IMR-90 (cell line): Measurements from ENCODE around the gene PSMB11. TPM values are rescaled to one million over a fixed set of nuclear protein-coding genes. Genes with fewer than 3 reads are reported as not detected.

Experiments used
- ATAC-seq: fragments of 200-7000 bp; cut with Tn5 transposase; 2 replicates; pipeline ENCODE4 v1.9.1; 2020; ENCODE audit warnings: low read depth, mild to moderate bottlenecking, moderate library complexity
- BruUV-seq: library from RNA; stranded (reverse); fragments of 400-500 nt; replicated peaks from 2 replicates; lab custom pipeline; 2021; lab: Mats Ljungman, UMichigan
- CTCF ChIA-PET: fragments of 300-600 bp; formaldehyde crosslinking; extraction: SDS; loops from one replicate; lab custom pipeline; 2021; ENCODE audit warnings: antibody characterized with exemption; lab: Yijun Ruan, JAX
- POLR2A ChIA-PET: fragments of 300-600 bp; sonication (Branson Sonifier 250); formaldehyde crosslinking; loops from one replicate; lab custom pipeline; 2022; ENCODE audit warnings: antibody characterized with exemption; ENCODE audit not compliant: unreplicated experiment; lab: Charles Lee
- DNase-seq: peaks from one replicate; pipeline ENCODE4 v3.0.0; 2013
- H2AFZ ChIP-seq: replicated peaks from 2 replicates; pipeline ENCODE3; 2013; ENCODE audit warnings: low read length, mild to moderate bottlenecking; ENCODE audit not compliant: poor library complexity
- H2AK5ac ChIP-seq: 2 replicates; pipeline ENCODE4 v1.6.1; 2013; ENCODE audit warnings: low read depth, low read length, inconsistent platforms
- H2AK9ac ChIP-seq: replicated peaks from 2 replicates; pipeline ENCODE3; 2013; ENCODE audit warnings: mild to moderate bottlenecking, low read depth, low read length, moderate library complexity; ENCODE audit not compliant: poor library complexity
- H2BK120ac ChIP-seq: 2 replicates; pipeline ENCODE4 v1.6.1; 2013; ENCODE audit warnings: low read depth, low read length, inconsistent platforms
- H2BK15ac ChIP-seq: 3 replicates; pipeline ENCODE4 v1.6.1; 2013; ENCODE audit warnings: low read depth, low read length, inconsistent platforms
- H2BK20ac ChIP-seq: 2 replicates; pipeline ENCODE4 v1.6.1; 2013; ENCODE audit warnings: low read depth, mild to moderate bottlenecking, inconsistent platforms, low read length, moderate library complexity
- H2BK5ac ChIP-seq: 2 replicates; pipeline ENCODE4 v1.6.1; 2013; ENCODE audit warnings: mild to moderate bottlenecking, low read depth, low read length, inconsistent platforms; ENCODE audit not compliant: poor library complexity, severe bottlenecking
- H3K14ac ChIP-seq: replicated peaks from 2 replicates; pipeline ENCODE4 v1.6.1; 2013; ENCODE audit warnings: low read depth, low read length, inconsistent platforms
- H3K18ac ChIP-seq: 2 replicates; pipeline ENCODE4 v1.6.1; 2013; ENCODE audit warnings: low read depth, low read length, control low read depth
- H3K23ac ChIP-seq: 2 replicates; pipeline ENCODE4 v1.6.1; 2013; ENCODE audit warnings: low read depth, low read length, inconsistent platforms
- H3K27ac ChIP-seq: 2 replicates; pipeline ENCODE4 v1.5.1; 2013; ENCODE audit warnings: mild to moderate bottlenecking, control low read depth, low read length; ENCODE audit not compliant: insufficient read depth
- H3K27me3 ChIP-seq: 2 replicates; pipeline ENCODE4 v1.6.1; 2013; ENCODE audit warnings: low read length; ENCODE audit not compliant: control insufficient read depth, insufficient read depth
- H3K36me3 ChIP-seq: 2 replicates; pipeline ENCODE4 v1.6.1; 2013; ENCODE audit warnings: low read length, mixed read lengths; ENCODE audit not compliant: control insufficient read depth, insufficient read depth
- H3K4ac ChIP-seq: 2 replicates; pipeline ENCODE4 v1.6.1; 2013; ENCODE audit warnings: low read depth, low read length, inconsistent platforms
- H3K4me1 ChIP-seq: 2 replicates; pipeline ENCODE4 v1.6.1; 2013; ENCODE audit warnings: low read length, mixed read lengths; ENCODE audit not compliant: control insufficient read depth, insufficient read depth
- H3K4me2 ChIP-seq: 2 replicates; pipeline ENCODE4 v1.6.1; 2013; ENCODE audit warnings: low read depth, mild to moderate bottlenecking, control low read depth, low read length, moderate library complexity
- H3K4me3 ChIP-seq: 2 replicates; pipeline ENCODE4 v1.5.1; 2013; ENCODE audit warnings: low read depth, mild to moderate bottlenecking, control low read depth, low read length, moderate library complexity; ENCODE audit not compliant: insufficient read depth
- H3K56ac ChIP-seq: 2 replicates; pipeline ENCODE4 v1.6.1; 2013; ENCODE audit warnings: low read length, inconsistent platforms; ENCODE audit not compliant: insufficient read depth; ENCODE audit errors: extremely low read depth
- H3K79me1 ChIP-seq, 2 experiments: 2 replicates each; pipeline ENCODE4 v1.6.1; 2013; ENCODE audit warnings: low read length in 2 of 2, inconsistent platforms in 1 of 2, low read depth in 1 of 2
- H3K9ac ChIP-seq: 2 replicates; pipeline ENCODE4 v1.6.1; 2013; ENCODE audit warnings: low read depth, low read length, control low read depth
- H3K9me1 ChIP-seq: 2 replicates; pipeline ENCODE4 v1.6.1; 2013; ENCODE audit warnings: low read length, inconsistent platforms; ENCODE audit not compliant: insufficient read depth
- H3K9me3 ChIP-seq: 2 replicates; pipeline ENCODE4 v1.6.1; 2013; ENCODE audit warnings: low read length; ENCODE audit not compliant: control insufficient read depth, insufficient read depth
- H4K20me1 ChIP-seq: 2 replicates; pipeline ENCODE4 v1.6.1; 2013; ENCODE audit warnings: low read length, inconsistent platforms; ENCODE audit not compliant: insufficient read depth
- H4K5ac ChIP-seq: 2 replicates; pipeline ENCODE4 v1.6.1; 2013; ENCODE audit warnings: mild to moderate bottlenecking, low read depth, low read length, control low read depth
- H4K8ac ChIP-seq, 2 experiments: 2 replicates each; pipeline ENCODE4 v1.6.1; 2013; ENCODE audit warnings: low read depth in 2 of 2, low read length in 2 of 2, control low read depth in 1 of 2, inconsistent platforms in 1 of 2
- H4K91ac ChIP-seq: 2 replicates; pipeline ENCODE4 v1.6.1; 2013; ENCODE audit warnings: low read depth, low read length, inconsistent platforms; ENCODE audit not compliant: insufficient read depth
- BHLHE40 ChIP-seq: fragments of 150-350 bp; IDR thresholded peaks from 2 replicates; pipeline ENCODE4 v1.6.1; 2016; ENCODE audit warnings: mild to moderate bottlenecking, low read depth, low read length
- CEBPB ChIP-seq: IDR thresholded peaks from 2 replicates; pipeline ENCODE4 v1.6.1; 2012; ENCODE audit warnings: low read depth, low read length, improper control_type of control experiment
- CHD1 ChIP-seq: IDR thresholded peaks from 2 replicates; pipeline ENCODE4 v1.6.1; 2012; ENCODE audit warnings: low read depth, low read length, improper control_type of control experiment
- MAFK ChIP-seq: IDR thresholded peaks from 2 replicates; pipeline ENCODE4 v1.6.1; 2012; ENCODE audit warnings: low read depth, low read length, improper control_type of control experiment
- MXI1 ChIP-seq: IDR thresholded peaks from 2 replicates; pipeline ENCODE4 v1.6.1; 2012; ENCODE audit warnings: low read depth, mild to moderate bottlenecking, low read length, moderate library complexity, borderline replicate concordance
- NFE2L2 ChIP-seq: fragments of 150-350 bp; IDR thresholded peaks from 2 replicates; pipeline ENCODE4 v1.6.1; 2016; ENCODE audit warnings: low read depth, mild to moderate bottlenecking, low read length
- POLR2A ChIP-seq: IDR thresholded peaks from 2 replicates; pipeline ENCODE4 v1.6.1; 2012; ENCODE audit warnings: mild to moderate bottlenecking, low read depth, low read length
- RAD21 ChIP-seq: IDR thresholded peaks from 2 replicates; pipeline ENCODE4 v1.6.1; 2012; ENCODE audit warnings: low read length, improper control_type of control experiment
- SMC3 ChIP-seq: fragments of 150-350 bp; IDR thresholded peaks from 2 replicates; pipeline ENCODE4 v1.6.1; 2016; ENCODE audit warnings: low read depth, mild to moderate bottlenecking, antibody characterized with exemption, low read length, moderate library complexity
- WGBS, 2 experiments: methylation state at CpG; one replicate each; pipeline versions ENCODE4 v1.1.5 to v1.1.7; 2013; ENCODE audit warnings: missing lambda C conversion rate in 2 of 2; ENCODE audit not compliant: insufficient read length in 1 of 2; ENCODE audit errors: extremely low coverage in 2 of 2; 5-methylcytosine and 5-hydroxymethylcytosine counted together
- dilution Hi-C: fragments of 300-500 bp; cut with HindIII; formaldehyde crosslinking; loops from one replicate; pipeline ENCODE4 v1.14.3; 2018; ENCODE audit warnings: low sequenced_read_pairs; ENCODE audit not compliant: unreplicated experiment
- in situ Hi-C: fragments of 300-500 bp; cut with MboI; formaldehyde crosslinking; loops from 3 replicates; pipeline ENCODE4 v1.14.3; 2019; ENCODE audit warnings: low sequenced_read_pairs, inconsistent platforms, mixed read lengths
- intact Hi-C: fragments of 100-400 bp; cut with micrococcal nuclease; formaldehyde crosslinking; loops from 2 replicates; pipeline ENCODE4 v1.10.0; 2022
- polyA plus RNA-seq, 3 experiments: library from polyadenylated mRNA; depleted of rRNA; stranded (reverse); fragments of >200 nt; gene quantifications; 2 replicates each; pipeline ENCODE4 v1.2.3, GENCODE V29; 2012; ENCODE audit warnings: low replicate concordance in 1 of 3
- total RNA-seq: library from RNA; depleted of rRNA; stranded (reverse); fragments of >200 nt; gene quantifications from 2 replicates; pipeline ENCODE4 v1.2.3, GENCODE V29; 2012
- TF ChIP-seq, protein P1 (sequence below): fragments of 150-350 bp; IDR thresholded peaks from 2 replicates; pipeline ENCODE4 v1.6.1; 2017; ENCODE audit warnings: mild to moderate bottlenecking, antibody characterized with exemption, low read length, low read depth
- TF ChIP-seq, protein P2 (sequence below): conservative IDR thresholded peaks from 2 replicates; pipeline ENCODE4 v1.5.1; 2012; ENCODE audit warnings: mild to moderate bottlenecking, low read depth, low read length, improper control_type of control experiment

The PSMB11 gene
- total and polyA plus RNA-seq, 2 of the 4 experiments (the other 2 are of a cell fraction), result not detected

DNA sequence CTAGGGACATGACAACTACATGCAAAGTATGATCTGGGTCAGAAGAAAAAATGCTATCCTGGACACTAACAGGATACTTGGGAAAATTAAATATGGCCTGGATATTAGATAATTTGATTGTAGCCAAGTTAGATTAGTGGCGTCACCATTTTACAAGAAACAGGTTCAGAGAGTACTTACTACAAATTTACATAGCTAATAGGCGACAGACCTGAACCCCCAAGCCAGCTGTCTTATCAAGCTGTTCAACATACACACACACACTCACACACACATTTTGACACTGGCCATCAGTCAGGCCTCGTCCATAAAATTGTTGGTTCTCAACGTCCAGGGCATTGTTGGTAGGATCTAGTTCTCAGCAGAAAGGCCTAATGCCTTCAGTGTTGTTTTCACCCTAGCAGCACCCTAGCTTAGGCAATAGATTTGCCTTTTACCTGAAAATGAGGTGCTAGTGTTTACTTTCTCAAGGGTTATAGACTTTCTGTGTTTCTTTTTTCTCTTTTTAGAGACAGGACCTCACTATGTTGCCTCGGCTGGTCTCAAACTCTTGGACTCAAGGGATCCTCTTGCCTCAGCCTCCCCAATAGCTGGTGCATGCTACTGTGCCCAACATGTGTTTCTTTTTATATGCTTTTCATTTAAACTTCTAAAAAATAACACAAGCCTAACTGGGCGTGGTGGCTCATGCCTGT, 28.8 kb upstream of the PSMB11 start:
- no peak overlapping the region for H2AK5ac ChIP-seq
- no peak overlapping the region for H3K56ac ChIP-seq
- no peak overlapping the region for H2BK5ac ChIP-seq
- no peak overlapping the region for H3K4me3 ChIP-seq
- no peak for DNase-seq
- no TSS peak for BruUV-seq
- in situ Hi-C loops, result no loop called here
- H4K5ac ChIP-seq, result no peak overlapping the region
- H3K9me1 ChIP-seq, result 0 out of 2 replicates have a peak, but pooled peaks cover 3% of the 10 kb centered on the region
- no peak overlapping the region for H2BK20ac ChIP-seq
- H3K18ac ChIP-seq, result no peak overlapping the region
- no peak overlapping the region for H3K27ac ChIP-seq
- no peaks in the 10 kb centered on the region for H4K20me1 ChIP-seq
- no peak for TF ChIP-seq CHD1
- no peak for TF ChIP-seq RAD21
- TF ChIP-seq MXI1, result no peak
- TF ChIP-seq, protein P1, sequence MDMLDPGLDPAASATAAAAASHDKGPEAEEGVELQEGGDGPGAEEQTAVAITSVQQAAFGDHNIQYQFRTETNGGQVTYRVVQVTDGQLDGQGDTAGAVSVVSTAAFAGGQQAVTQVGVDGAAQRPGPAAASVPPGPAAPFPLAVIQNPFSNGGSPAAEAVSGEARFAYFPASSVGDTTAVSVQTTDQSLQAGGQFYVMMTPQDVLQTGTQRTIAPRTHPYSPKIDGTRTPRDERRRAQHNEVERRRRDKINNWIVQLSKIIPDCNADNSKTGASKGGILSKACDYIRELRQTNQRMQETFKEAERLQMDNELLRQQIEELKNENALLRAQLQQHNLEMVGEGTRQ, result no peak
- TF ChIP-seq, protein P2, sequence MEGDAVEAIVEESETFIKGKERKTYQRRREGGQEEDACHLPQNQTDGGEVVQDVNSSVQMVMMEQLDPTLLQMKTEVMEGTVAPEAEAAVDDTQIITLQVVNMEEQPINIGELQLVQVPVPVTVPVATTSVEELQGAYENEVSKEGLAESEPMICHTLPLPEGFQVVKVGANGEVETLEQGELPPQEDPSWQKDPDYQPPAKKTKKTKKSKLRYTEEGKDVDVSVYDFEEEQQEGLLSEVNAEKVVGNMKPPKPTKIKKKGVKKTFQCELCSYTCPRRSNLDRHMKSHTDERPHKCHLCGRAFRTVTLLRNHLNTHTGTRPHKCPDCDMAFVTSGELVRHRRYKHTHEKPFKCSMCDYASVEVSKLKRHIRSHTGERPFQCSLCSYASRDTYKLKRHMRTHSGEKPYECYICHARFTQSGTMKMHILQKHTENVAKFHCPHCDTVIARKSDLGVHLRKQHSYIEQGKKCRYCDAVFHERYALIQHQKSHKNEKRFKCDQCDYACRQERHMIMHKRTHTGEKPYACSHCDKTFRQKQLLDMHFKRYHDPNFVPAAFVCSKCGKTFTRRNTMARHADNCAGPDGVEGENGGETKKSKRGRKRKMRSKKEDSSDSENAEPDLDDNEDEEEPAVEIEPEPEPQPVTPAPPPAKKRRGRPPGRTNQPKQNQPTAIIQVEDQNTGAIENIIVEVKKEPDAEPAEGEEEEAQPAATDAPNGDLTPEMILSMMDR, result no peak
- TF ChIP-seq SMC3, result no peak
- no peak for TF ChIP-seq POLR2A
- no peak for TF ChIP-seq BHLHE40
- TF ChIP-seq MAFK, result no peak
- no peak for TF ChIP-seq NFE2L2
- TF ChIP-seq CEBPB, result no peak
- H2BK15ac ChIP-seq, result no peak overlapping the region
- no peak overlapping the region for H2BK120ac ChIP-seq
- H3K27me3 ChIP-seq, result no peaks in the 10 kb centered on the region
- ATAC-seq, result no peak
- ChIA-PET CTCF (no interaction called here), POLR2A (no interaction called here)
- H4K8ac ChIP-seq, result no peak overlapping the region
- no peak overlapping the region for H4K91ac ChIP-seq
- H3K14ac ChIP-seq, result no peak overlapping the region
- H3K4me1 ChIP-seq, result peaks cover 2% of the 10 kb centered on the region; the same call in 1 of the 2 replicates
- H3K4ac ChIP-seq, result no peak overlapping the region
- no peaks in the 10 kb centered on the region; a peak in 1 of 4 replicates for H3K79me1 ChIP-seq
- H3K4me2 ChIP-seq, result no peak overlapping the region
- H3K23ac ChIP-seq, result no peak overlapping the region
- no peak overlapping the region for H2AFZ ChIP-seq
- H2AK9ac ChIP-seq, result no peak overlapping the region
- H3K9me3 ChIP-seq, result no peaks in the 10 kb centered on the region
- intact Hi-C loops, result no loop called here
- 63% methylated on average over 3 of the region's 6 CpGs; no CpG with 5 or more reads in 1 of the 2 experiments for WGBS, 2 experiments
- dilution Hi-C loops, result no loop called here
- no peak overlapping the region for H3K9ac ChIP-seq
- H3K36me3 ChIP-seq, result no peaks in the 10 kb centered on the region
